ACHN (cell line): ENCODE data around the gene ABCC6.
A peak's percentile ranks its signal among the peaks of the same experiment; 100 is the strongest.
"Not testable (repeated sequence)": the region's sequence is repeated elsewhere in the genome, so short reads cannot be mapped to it uniquely, and the experiment has no call there.

Experiments
- DNase-seq: peaks from one replicate; pipeline ENCODE4 v3.0.0-alpha.2; 2015
- in situ Hi-C: cut with HindIII; loops from 2 replicates; pipeline ENCODE4 v1.10.0; 2017; ENCODE audit warnings: low sequenced_read_pairs, low pct_ligation_motif_present, low pct_unique_long_range_greater_than_20kb

ABCC6 gene

DNA sequence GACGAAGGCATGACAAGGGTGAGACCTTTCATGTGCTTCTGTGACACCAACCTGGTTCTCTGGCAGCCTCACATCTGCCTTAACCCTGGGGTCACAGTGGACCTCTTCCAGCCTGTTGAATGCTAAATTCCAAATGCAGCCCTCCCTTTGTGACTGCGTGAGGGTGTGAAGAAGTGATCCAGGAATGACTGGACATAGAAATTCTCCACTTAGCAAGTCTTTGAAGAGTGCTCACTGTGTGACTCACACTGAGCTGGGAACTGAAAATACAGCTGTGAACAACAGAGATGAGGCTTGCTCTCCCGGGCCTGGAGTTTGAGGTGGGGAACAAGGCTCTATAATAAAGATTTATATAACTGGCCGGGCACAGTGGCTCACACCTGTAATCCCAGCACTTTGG is 23.9 kb downstream of the ABCC6 start:
- peak; percentile 32 for DNase-seq
- in situ Hi-C loops, result not testable (repeated sequence)

DNA sequence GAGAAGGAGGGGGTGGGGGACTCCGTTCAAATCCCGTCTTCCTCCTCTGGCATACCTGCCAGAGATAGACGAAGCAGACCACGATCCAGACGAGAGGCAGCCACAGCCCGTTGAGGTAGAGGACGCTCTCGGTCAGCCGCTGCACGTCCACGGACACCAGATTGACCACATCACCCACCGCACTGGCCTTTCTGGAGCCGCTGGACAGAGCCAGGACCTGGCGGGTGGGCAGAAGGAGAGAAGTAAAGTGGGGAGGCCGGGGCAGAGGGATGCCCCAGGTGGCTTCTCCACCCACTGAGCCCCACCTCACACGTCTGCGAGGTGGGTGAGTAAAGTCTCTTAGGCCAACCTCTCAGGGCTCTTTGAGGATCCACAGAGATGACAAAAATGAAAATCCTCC is 25.3 kb downstream of the ABCC6 start:
- DNase-seq, result no peak
- in situ Hi-C loops, result no loop called here

GRCh38 chr16:16197331-16197730 is 26.0 kb downstream of the ABCC6 start:
- in situ Hi-C loops, result no loop called here
- no peak for DNase-seq

DNA sequence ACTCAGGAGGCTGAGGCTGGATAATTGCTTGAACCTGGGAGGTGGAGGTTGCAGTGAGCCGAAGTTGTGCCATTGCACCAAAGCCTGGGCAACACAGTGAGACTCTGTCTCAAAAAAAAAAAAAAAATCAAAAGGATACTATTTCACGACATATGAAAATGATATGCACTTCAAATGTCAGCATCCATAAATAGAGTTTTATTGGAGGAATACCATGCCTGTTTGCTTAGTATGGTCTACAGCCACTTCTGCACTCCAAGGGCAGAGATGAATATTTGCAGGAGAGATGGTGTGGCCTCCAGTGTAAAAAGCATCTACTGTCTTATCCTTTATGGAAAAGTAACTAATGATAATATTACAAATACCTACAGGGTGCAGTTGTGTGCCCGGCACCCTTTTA is 27.2 kb downstream of the ABCC6 start:
- no peak for DNase-seq
- in situ Hi-C loops, result no loop called here

GRCh38 chr16:16191493-16192167 is 31.7 kb downstream of the ABCC6 start:
- in situ Hi-C loops, result no loop called here
- DNase-seq, result no peak

DNA sequence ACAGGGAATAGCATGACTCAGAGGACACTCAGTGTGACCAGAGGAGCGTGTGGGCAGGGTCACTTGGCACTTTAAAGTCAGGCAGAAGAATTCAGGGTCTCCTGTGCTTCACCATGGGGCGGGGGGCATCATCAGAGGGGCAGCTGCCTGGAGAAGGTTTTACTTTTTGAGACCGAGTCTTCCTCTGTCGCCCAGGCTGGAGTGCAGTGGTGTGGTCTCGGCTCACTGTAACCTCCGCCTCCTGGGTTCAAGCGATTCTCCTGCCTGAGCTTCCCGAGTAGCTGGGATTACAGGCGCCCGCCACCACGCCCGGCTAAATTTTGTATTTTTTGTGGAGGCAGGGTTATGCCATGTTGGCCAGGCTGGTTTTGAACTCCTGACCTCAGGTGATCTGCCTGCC is 32.3 kb downstream of the ABCC6 start:
- in situ Hi-C loops, DNase-seq: not testable (repeated sequence)

GRCh38 chr16:16190546-16190945 is 32.7 kb downstream of the ABCC6 start:
- no peak for DNase-seq
- in situ Hi-C loops, result no loop called here

- in situ Hi-C loops, result no loop called here
- DNase-seq, result no peak
Observed at GRCh38 chr16:16189842-16190241, 33.5 kb downstream of the ABCC6 start.

DNA sequence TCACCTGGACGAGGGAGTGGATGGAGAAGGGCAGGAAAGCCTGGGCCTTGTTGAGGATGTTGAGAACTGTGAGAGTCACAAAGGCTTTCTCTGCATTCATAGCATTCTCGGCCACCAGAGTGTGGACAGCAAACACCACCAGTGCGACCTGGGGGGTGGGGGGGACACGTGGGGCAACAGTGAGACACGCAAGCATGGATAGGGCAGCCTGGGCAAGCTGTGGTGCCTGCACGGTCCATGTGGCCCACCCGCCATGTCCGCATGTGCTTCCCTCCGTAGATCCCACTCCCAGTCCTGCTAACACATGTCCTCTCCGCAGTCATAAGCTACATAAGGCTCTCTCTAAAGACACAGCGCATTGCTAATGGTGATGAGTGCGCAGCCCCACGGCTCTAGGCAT is 34.5 kb downstream of the ABCC6 start:
- no peak for DNase-seq
- in situ Hi-C loops, result no loop called here

GRCh38 chr16:16186820-16187219 is 36.5 kb downstream of the ABCC6 start:
- in situ Hi-C loops, result no loop called here

DNA sequence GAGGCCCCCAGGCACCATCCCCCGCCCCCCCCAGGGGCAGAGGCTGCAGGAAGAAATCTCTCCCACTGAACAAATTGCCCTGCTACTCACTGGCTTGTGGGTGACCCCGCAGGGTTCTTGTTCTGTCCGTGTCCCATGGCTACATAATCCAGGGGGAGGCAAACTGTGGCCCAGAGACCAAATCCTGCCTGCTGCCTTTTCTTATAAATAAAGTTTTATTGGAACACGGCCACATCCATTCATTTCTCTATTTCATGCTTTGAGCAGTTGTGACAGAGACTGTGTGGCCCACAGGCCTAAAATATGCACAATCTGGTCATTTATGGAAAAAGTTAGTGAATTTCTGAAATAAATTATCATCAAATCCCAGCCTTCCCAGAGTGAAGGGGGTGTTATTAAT is 38.2 kb downstream of the ABCC6 start:
- DNase-seq, result no peak
- in situ Hi-C loops, result no loop called here

More at GRCh38 chr16:16186820-16187219, 36.5 kb downstream of the ABCC6 start:
- no peak for DNase-seq

DNA sequence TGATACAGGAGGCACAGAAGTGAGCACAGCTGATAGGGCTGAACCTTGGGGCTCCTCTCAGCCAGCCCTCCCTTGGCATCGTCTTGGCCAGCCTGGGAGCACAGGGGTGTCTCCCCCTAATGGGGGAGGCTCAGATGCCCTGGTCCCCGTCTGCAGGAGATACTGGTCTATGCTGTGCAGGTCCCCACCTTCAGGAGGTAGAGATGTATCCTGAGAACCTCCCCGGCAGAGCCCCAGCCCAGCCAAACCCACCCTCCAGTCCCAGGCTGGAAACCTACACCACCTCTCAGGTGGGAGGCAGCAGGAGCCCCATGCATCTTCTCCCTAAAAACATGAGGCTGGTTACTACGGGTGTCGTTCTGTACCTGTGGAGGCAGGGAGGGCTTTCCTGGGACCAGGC is 38.7 kb downstream of the ABCC6 start:
- in situ Hi-C loops, result no loop called here
- no peak for DNase-seq

GRCh38 chr16:16183562-16183961 is 39.7 kb downstream of the ABCC6 start:
- in situ Hi-C loops, result no loop called here
- DNase-seq, result peak; percentile 21

- in situ Hi-C loops, result no loop called here
Observed at GRCh38 chr16:16182918-16183317, 40.4 kb downstream of the ABCC6 start.

GRCh38 chr16:16181748-16182147 is 41.5 kb downstream of the ABCC6 start:
- DNase-seq, in situ Hi-C loops: not testable (repeated sequence)

More at GRCh38 chr16:16182918-16183317, 40.4 kb downstream of the ABCC6 start:
- no peak for DNase-seq

- DNase-seq, result no peak
- in situ Hi-C loops, result no loop called here
Observed at GRCh38 chr16:16178455-16179162, 44.7 kb downstream of the ABCC6 start.

DNA sequence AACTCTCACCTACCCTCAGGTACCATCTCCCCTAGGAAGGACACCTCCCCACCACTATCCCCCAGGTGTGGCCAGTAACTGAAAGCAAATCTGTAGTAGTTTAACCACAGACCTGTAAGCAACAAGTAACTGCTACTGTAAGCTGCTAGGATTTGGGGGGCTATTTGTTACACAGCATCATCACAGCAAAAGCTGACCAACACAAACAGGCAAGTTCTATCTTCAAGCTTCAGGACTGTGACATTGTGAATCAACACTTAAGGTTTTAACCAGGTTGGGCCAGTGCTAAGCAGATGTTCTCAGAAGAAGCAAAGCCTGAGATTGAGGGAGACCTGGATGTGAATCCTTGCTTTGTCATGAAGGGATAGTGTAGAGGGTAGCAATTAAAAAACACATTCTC is 47.0 kb downstream of the ABCC6 start:
- in situ Hi-C loops, result no loop called here

DNA sequence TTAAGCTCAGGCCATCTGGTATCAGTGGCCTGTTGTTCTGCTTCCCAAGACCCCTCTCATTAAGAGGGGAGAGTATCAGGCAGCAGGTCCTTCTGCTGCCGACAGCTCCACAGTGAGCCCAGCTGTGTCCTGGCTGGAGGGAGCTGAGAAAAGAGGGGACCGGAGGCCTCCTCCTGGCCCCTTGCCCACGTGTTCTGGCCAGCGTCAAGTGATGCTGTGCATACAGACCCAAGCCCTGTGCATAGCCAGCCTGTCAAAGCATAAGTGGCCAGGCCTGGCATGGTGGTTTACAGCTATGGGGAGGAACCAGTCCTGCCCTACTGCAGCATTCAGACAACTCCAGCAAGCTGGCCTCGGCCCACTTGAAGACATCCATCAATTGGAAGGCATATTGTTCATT is 48.0 kb downstream of the ABCC6 start:
- in situ Hi-C loops, result no loop called here
- DNase-seq, result no peak

More for the DNA sequence above, 47.0 kb downstream of the ABCC6 start:
- DNase-seq, result no peak

DNA sequence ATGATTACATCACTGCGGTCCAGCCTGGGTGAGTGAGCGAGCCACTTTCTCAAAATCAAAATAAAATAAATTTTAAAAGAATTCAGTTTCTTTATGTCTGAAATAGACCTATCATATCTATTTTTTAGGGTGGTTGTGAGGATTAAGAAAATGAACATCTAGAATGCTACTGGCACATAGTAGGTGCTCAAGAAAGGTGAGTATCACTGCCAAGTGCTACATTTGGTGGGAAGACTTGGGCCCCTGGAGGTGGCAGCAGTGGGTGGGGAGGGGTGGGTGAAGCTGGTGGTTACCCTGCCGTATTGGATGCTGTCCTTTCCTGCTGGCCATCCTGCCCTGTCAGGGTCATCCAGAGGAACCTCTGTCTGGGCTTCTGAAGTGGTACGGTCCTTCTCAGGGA is 50.3 kb downstream of the ABCC6 start:
- in situ Hi-C loops, result no loop called here
- DNase-seq, result no peak

- in situ Hi-C loops, result no loop called here
- DNase-seq, result no peak
Observed at GRCh38 chr16:16171332-16171919, 51.9 kb downstream of the ABCC6 start.
